Neural cell (in vitro differentiated cells): Measurements from ENCODE around the gene BRINP2. TPM values are rescaled to one million over a fixed set of nuclear protein-coding genes. Genes with fewer than 3 reads are reported as not detected.

Experiments used
- H2AFZ ChIP-seq: fragments of 200-600, 300-800 bp; sonication (generic), shearing (Covaris generic); 2 replicates; pipeline ENCODE4 v1.6.0; 2014; ENCODE audit warnings: low read depth, mild to moderate bottlenecking, antibody characterized with exemption, low read length, moderate library complexity
- H3F3A ChIP-seq: fragments of 200-600 bp; shearing (Covaris generic); 2 replicates; pipeline ENCODE4 v1.6.1; 2016; ENCODE audit warnings: mild to moderate bottlenecking, moderate library complexity, mixed read lengths, antibody characterized with exemption, low read length; ENCODE audit not compliant: insufficient read depth, poor library complexity, severe bottlenecking
- H3K27ac ChIP-seq: fragments of 200-600, 300-800 bp; sonication (generic), shearing (Covaris generic); 2 replicates; pipeline ENCODE4 v1.5.1; 2014; ENCODE audit warnings: mild to moderate bottlenecking, low read length, moderate library complexity
- H3K27me3 ChIP-seq: fragments of 300-800, 200-600 bp; sonication (generic), shearing (Covaris generic); 2 replicates; pipeline ENCODE4 v1.6.0; 2014; ENCODE audit warnings: mild to moderate bottlenecking, low read depth, low read length, moderate library complexity; ENCODE audit not compliant: insufficient read depth
- H3K36me3 ChIP-seq: fragments of 300-800, 200-600 bp; sonication (generic), shearing (Covaris generic); 2 replicates; pipeline ENCODE4 v1.5.1; 2014; ENCODE audit warnings: mild to moderate bottlenecking, antibody characterized with exemption, low read length, moderate library complexity; ENCODE audit not compliant: insufficient read depth
- H3K4me2 ChIP-seq: fragments of 300-800, 200-600 bp; sonication (generic), shearing (Covaris generic); 2 replicates; pipeline ENCODE4 v1.6.0; 2014; ENCODE audit warnings: mild to moderate bottlenecking, low read length
- H3K4me3 ChIP-seq: fragments of 300-800, 200-600 bp; sonication (generic), shearing (Covaris generic); 2 replicates; pipeline ENCODE4 v1.5.1; 2014; ENCODE audit warnings: mild to moderate bottlenecking, low read length, moderate library complexity
- H3K79me2 ChIP-seq: fragments of 200-600 bp; shearing (Covaris generic); replicated peaks from 2 replicates; pipeline ENCODE4 v1.6.0; 2014; ENCODE audit warnings: mild to moderate bottlenecking, low read length, moderate library complexity; ENCODE audit not compliant: insufficient read depth
- H3K9ac ChIP-seq: fragments of 300-800, 200-600 bp; sonication (generic), shearing (Covaris generic); 2 replicates; pipeline ENCODE4 v1.6.1; 2016; ENCODE audit warnings: mild to moderate bottlenecking, low read length, mixed read lengths
- H3K9me2 ChIP-seq: fragments of 200-600 bp; shearing (Covaris generic); 2 replicates; pipeline ENCODE4 v1.6.1; 2016; ENCODE audit warnings: mild to moderate bottlenecking, low read length, mixed read lengths; ENCODE audit not compliant: insufficient read depth
- H3K9me3 ChIP-seq: fragments of 200-600, 300-800 bp; sonication (generic), shearing (Covaris generic); 2 replicates; pipeline ENCODE4 v1.6.1; 2016; ENCODE audit warnings: mild to moderate bottlenecking, mixed run types, low read length, moderate library complexity, mixed read lengths
- H4K20me1 ChIP-seq: fragments of 200-600 bp; shearing (Covaris generic); 2 replicates; pipeline ENCODE4 v1.6.1; 2016; ENCODE audit warnings: mild to moderate bottlenecking, mixed run types; ENCODE audit not compliant: insufficient read depth
- EP300 ChIP-seq: fragments of 450-650 bp; conservative IDR thresholded peaks from 2 replicates; pipeline ENCODE4 v1.6.1; 2014; ENCODE audit warnings: antibody characterized with exemption, mild to moderate bottlenecking, moderate library complexity; ENCODE audit not compliant: poor library complexity, severe bottlenecking
- EZH2 ChIP-seq: fragments of 200-600, 300-800 bp; shearing (Covaris generic), sonication (generic); IDR thresholded peaks from 2 replicates; pipeline ENCODE4 v1.6.1; 2014; ENCODE audit warnings: antibody characterized with exemption, low read length, borderline replicate concordance, mild to moderate bottlenecking; ENCODE audit not compliant: insufficient read depth, poor library complexity, severe bottlenecking
- MXI1 ChIP-seq: fragments of 450-650 bp; conservative IDR thresholded peaks from 2 replicates; pipeline ENCODE4 v1.6.1; 2014; ENCODE audit warnings: antibody characterized with exemption, mild to moderate bottlenecking; ENCODE audit not compliant: poor library complexity, severe bottlenecking
- POLR2AphosphoS5 ChIP-seq: IDR thresholded peaks from 2 replicates; pipeline ENCODE4 v1.6.1; 2012
- RAD21 ChIP-seq: fragments of 450-650 bp; conservative IDR thresholded peaks from 2 replicates; pipeline ENCODE4 v1.6.1; 2014; ENCODE audit warnings: antibody characterized with exemption, mild to moderate bottlenecking, moderate library complexity
- SMC3 ChIP-seq: fragments of 450-650 bp; conservative IDR thresholded peaks from 2 replicates; pipeline ENCODE4 v1.6.1; 2014; ENCODE audit warnings: antibody characterized with exemption, mild to moderate bottlenecking, moderate library complexity; ENCODE audit not compliant: poor library complexity
- TAF1 ChIP-seq: IDR thresholded peaks from 2 replicates; pipeline ENCODE4 v1.6.1; 2012; ENCODE audit warnings: low read depth
- polyA plus RNA-seq: library from polyadenylated mRNA; depleted of rRNA; stranded (reverse); fragments of >200 nt; gene quantifications from 2 replicates; pipeline ENCODE4 v1.2.3, GENCODE V29; 2014
- TF ChIP-seq, protein P1 (sequence below): fragments of 450-650 bp; IDR thresholded peaks from 2 replicates; pipeline ENCODE4 v1.5.1; 2014; ENCODE audit warnings: antibody characterized with exemption, mild to moderate bottlenecking, moderate library complexity; ENCODE audit not compliant: poor library complexity, severe bottlenecking
- TF ChIP-seq, protein P2 (sequence below): IDR thresholded peaks from 2 replicates; pipeline ENCODE4 v1.6.1; 2012; ENCODE audit warnings: borderline replicate concordance

Gene BRINP2
- polyA plus RNA-seq, 1 donor from 2014 or later: 12.9 TPM

DNA sequence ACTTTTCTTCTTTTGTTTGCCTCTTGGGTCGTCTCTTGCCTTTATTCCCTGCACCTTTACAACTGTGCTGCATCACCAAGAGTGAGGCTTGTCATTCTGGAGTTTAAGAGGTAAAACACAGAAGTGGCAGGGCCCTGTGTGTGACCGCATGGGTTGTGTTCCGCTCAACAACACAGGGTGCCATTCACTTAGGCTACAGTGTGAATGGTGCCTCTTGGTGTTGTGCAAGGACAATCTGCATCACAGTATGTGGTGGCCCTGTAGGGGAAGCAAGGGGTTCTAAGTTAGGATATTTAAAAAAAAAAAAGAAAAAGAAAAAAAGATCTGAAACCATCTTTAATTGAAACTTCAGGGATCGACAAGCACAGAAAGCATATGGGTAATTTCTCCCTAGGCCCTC is 38.2 kb downstream of the BRINP2 start (continued):
- TF ChIP-seq EZH2: no peak

DNA sequence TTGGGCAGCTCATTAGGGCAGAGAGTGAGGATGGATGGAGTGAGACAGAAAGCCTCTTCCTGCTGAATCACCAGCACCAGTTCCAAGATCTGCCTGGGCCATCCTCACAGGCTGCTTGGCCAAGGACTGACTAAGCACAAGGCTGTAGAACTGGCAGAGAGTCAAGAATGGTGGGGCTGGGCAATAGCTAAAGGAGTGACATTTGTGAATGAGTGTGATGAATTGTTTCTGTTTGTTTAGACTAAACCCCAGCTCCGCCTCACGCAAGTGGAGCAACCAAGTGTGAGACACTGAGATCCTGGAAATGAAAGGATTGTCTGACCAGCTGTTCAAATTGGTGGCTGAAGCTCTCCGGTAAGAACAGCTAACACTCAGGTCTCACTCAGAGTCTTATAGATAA is 38.6 kb downstream of the BRINP2 start:
- H3K4me2 ChIP-seq: no peak overlapping the region

DNA sequence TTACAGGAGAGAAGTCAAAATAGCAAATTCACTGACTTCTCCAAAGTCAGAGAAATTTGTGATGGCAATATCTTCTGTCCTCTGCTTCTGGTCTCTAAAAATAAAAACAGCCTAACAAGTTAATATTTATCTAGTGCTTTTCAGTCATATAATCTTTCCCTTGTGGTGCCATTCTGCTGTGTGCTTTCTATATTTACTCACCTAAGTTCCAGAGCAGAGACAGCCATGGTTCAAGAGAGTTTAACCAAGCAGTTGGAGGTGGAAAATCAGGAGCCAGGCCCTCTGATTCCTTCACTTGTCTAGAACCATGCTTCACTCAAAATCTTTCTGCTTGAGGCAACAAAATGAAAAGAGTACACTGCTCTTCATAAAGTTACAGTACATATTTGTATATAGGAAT is 39.3 kb downstream of the BRINP2 start:
- no peak overlapping the region for H3K27ac ChIP-seq
- no peak overlapping the region for H3K4me2 ChIP-seq
- no peaks in the 10 kb centered on the region for H3K79me2 ChIP-seq
- H3K27me3 ChIP-seq: no peaks in the 10 kb centered on the region
- TF ChIP-seq EP300 (no peak), MXI1 (no peak), SMC3 (no peak), POLR2AphosphoS5 (no peak), RAD21 (no peak), EZH2 (no peak), TAF1 (no peak)
- TF ChIP-seq, protein P1, sequence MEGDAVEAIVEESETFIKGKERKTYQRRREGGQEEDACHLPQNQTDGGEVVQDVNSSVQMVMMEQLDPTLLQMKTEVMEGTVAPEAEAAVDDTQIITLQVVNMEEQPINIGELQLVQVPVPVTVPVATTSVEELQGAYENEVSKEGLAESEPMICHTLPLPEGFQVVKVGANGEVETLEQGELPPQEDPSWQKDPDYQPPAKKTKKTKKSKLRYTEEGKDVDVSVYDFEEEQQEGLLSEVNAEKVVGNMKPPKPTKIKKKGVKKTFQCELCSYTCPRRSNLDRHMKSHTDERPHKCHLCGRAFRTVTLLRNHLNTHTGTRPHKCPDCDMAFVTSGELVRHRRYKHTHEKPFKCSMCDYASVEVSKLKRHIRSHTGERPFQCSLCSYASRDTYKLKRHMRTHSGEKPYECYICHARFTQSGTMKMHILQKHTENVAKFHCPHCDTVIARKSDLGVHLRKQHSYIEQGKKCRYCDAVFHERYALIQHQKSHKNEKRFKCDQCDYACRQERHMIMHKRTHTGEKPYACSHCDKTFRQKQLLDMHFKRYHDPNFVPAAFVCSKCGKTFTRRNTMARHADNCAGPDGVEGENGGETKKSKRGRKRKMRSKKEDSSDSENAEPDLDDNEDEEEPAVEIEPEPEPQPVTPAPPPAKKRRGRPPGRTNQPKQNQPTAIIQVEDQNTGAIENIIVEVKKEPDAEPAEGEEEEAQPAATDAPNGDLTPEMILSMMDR: no peak
- TF ChIP-seq, protein P2, sequence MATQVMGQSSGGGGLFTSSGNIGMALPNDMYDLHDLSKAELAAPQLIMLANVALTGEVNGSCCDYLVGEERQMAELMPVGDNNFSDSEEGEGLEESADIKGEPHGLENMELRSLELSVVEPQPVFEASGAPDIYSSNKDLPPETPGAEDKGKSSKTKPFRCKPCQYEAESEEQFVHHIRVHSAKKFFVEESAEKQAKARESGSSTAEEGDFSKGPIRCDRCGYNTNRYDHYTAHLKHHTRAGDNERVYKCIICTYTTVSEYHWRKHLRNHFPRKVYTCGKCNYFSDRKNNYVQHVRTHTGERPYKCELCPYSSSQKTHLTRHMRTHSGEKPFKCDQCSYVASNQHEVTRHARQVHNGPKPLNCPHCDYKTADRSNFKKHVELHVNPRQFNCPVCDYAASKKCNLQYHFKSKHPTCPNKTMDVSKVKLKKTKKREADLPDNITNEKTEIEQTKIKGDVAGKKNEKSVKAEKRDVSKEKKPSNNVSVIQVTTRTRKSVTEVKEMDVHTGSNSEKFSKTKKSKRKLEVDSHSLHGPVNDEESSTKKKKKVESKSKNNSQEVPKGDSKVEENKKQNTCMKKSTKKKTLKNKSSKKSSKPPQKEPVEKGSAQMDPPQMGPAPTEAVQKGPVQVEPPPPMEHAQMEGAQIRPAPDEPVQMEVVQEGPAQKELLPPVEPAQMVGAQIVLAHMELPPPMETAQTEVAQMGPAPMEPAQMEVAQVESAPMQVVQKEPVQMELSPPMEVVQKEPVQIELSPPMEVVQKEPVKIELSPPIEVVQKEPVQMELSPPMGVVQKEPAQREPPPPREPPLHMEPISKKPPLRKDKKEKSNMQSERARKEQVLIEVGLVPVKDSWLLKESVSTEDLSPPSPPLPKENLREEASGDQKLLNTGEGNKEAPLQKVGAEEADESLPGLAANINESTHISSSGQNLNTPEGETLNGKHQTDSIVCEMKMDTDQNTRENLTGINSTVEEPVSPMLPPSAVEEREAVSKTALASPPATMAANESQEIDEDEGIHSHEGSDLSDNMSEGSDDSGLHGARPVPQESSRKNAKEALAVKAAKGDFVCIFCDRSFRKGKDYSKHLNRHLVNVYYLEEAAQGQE: no peak
- H4K20me1 ChIP-seq: no peaks in the 10 kb centered on the region
- H2AFZ ChIP-seq: no peak overlapping the region
- no peaks in the 10 kb centered on the region for H3K36me3 ChIP-seq
- H3K9me3 ChIP-seq: no peaks in the 10 kb centered on the region
- H3K9me2 ChIP-seq: no peaks in the 10 kb centered on the region
- no peaks in the 10 kb centered on the region for H3F3A ChIP-seq
- H3K9ac ChIP-seq: no peak overlapping the region
- no peak overlapping the region for H3K4me3 ChIP-seq

More for the DNA sequence above, 38.6 kb downstream of the BRINP2 start:
- no peaks in the 10 kb centered on the region for H3K36me3 ChIP-seq
- H3K27ac ChIP-seq: no peak overlapping the region
- H3F3A ChIP-seq: no peaks in the 10 kb centered on the region
- TF ChIP-seq SMC3: no peak
- TF ChIP-seq EP300: no peak
- no peak for TF ChIP-seq TAF1
- TF ChIP-seq MXI1: no peak
- no peak for TF ChIP-seq POLR2AphosphoS5
- H3K9ac ChIP-seq: no peak overlapping the region
- H3K9me2 ChIP-seq: no peaks in the 10 kb centered on the region
- no peak overlapping the region for H3K4me3 ChIP-seq
- H3K9me3 ChIP-seq: no peaks in the 10 kb centered on the region
- H4K20me1 ChIP-seq: no peaks in the 10 kb centered on the region
- H2AFZ ChIP-seq: no peak overlapping the region
- H3K79me2 ChIP-seq: no peaks in the 10 kb centered on the region
- no peaks in the 10 kb centered on the region for H3K27me3 ChIP-seq
